ENCODE measurements around the gene RANBP9.

The RANBP9 gene

DNA sequence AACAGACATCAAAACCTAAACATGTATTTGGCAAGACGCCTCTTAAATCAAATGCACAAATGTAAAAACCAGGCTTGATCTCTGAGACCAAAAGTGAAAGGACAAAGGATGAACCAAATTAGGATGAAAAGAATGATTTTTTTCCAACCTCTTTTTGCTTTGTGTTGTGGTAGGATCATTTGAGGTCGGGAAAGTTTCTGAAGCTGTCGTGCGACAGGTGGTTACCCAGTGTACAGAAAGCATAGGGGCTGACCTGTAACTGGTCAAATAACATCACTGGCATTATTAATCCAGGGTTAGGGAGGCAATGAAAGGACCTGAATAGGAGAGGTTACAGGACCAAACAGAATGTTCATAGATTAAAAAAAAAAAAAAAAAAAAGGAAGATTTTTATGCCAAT, 114.6 kb downstream of the RANBP9 start:
- TF ChIP-seq, protein P1, sequence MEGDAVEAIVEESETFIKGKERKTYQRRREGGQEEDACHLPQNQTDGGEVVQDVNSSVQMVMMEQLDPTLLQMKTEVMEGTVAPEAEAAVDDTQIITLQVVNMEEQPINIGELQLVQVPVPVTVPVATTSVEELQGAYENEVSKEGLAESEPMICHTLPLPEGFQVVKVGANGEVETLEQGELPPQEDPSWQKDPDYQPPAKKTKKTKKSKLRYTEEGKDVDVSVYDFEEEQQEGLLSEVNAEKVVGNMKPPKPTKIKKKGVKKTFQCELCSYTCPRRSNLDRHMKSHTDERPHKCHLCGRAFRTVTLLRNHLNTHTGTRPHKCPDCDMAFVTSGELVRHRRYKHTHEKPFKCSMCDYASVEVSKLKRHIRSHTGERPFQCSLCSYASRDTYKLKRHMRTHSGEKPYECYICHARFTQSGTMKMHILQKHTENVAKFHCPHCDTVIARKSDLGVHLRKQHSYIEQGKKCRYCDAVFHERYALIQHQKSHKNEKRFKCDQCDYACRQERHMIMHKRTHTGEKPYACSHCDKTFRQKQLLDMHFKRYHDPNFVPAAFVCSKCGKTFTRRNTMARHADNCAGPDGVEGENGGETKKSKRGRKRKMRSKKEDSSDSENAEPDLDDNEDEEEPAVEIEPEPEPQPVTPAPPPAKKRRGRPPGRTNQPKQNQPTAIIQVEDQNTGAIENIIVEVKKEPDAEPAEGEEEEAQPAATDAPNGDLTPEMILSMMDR (IDR thresholded peaks at IDR 0.05; ENCODE audit: low read depth, low read length, missing control alignments), result no peak
- H3K4me3 ChIP-seq (ENCODE audit: low read depth, low read length), result no peak overlapping the region
- no peak for DNase-seq (ENCODE audit: low read depth)

DNA sequence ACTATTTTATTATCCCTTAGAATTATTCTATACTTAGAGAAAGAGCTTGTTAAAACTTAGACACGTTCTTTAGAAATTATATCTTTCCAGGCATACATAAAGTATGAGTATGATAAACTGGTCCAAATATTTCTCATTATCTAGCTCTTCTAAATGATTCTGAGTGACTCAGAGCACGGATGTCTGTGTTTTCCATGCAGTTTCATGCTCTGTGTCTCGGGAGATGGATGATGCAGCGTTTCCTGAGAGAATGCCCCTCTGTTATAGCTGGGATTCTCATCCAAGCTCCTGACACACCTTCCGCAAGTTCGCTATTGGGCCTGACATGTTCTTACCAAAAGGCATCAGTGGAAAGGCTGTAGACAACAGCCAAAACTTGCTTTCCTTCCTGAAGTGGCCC, 117.9 kb downstream of the RANBP9 start:
- H3K4me3 ChIP-seq (ENCODE audit: low read depth, low read length), result no peak overlapping the region
- TF ChIP-seq, protein P1 (IDR thresholded peaks at IDR 0.05; ENCODE audit: low read depth, low read length, missing control alignments), result no peak
- DNase-seq (ENCODE audit: low read depth), result no peak

DNA sequence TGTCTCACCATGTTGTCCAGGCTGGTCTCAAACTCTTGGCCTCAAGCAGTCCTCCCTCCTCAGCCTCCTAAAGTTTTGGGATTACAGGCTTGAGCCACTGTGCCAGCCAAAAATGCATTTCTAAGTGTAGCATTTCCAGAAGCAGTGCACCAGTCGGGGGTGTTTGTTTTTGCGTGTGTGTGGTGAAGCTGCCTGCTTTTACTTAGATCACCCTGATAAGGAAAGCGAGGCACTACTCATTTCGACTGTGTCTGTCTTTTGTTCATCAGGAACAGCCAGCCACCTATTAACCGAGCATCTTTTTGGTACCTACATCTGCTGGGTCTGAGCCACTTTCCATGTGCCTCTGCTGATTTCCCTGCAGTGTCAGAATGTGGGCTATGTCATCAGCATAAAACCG, 118.5 kb downstream of the RANBP9 start:
- H3K4me3 ChIP-seq (ENCODE audit: low read depth, low read length), result no peak overlapping the region
- TF ChIP-seq, protein P1 (IDR thresholded peaks at IDR 0.05; ENCODE audit: low read depth, low read length, missing control alignments), result no peak
- DNase-seq (ENCODE audit: low read depth), result no peak

DNA sequence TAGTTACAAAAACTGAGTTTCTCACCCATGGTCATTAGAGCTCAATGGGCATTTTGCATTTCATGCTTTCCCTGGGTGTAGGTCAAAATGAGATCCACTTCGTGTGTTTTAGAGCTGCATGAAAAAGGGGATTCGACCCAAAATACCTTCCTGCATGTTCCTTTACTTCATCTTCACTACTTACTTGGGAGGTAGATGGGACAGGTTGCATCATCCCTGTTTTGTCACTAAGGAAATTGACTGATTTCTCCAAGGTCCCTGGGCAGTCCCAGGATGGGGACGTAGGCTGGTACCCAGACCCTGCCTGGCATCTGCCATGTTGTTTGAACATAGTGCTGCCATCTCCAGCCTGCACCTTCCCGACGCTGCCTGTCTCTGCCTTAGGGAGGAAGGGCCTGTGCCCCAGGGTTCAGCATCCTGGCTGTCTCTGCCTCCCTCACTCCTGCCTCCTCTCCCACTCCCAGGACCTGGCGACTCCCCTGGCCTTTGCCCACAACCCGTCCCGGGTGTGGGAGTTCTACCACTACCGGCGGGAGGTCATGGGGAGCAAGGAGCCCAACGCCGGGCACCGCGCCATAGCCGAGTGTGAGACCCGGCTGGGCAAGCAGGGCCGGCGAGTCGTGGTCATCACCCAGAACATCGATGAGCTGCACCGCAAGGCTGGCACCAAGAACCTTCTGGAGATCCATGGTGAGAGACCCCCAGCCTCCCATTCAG, 120.3 kb downstream of the RANBP9 start:
- H3K4me3 ChIP-seq (ENCODE audit: low read depth, low read length), result no peak overlapping the region
- TF ChIP-seq, protein P1 (IDR thresholded peaks at IDR 0.05; ENCODE audit: low read depth, low read length, missing control alignments), result no peak
- DNase-seq (ENCODE audit: low read depth), result no peak

DNA sequence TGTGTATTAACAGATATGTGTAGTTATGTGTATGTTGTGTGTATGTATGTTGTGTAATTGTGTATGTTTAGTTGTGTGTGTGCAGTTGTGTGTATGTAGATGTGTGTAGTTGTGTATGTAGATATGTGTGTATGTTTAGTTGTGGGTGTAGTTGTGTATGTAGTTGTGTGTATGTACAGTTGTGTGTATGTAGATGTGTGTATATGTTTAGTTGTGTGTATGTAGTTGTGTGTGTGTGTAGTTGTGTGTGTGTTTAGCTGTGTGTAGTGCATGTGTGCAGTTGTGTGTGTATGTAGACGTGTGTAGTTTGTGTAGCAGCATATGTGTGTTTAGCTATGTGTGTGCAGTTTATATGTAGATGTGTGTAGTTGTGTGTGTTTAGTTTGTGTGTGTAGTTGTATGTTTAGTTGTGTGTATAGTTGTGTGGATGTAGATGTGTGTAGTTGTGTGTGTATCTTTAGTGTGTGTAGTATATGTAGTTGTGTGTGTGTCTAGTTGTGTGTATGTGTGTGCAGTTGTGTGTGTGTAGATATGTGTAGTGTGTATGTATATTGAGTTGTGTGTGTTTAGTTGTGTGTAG, 121.0 kb downstream of the RANBP9 start:
- TF ChIP-seq, protein P1 (IDR thresholded peaks at IDR 0.05; ENCODE audit: low read depth, low read length, missing control alignments), result no peak
- H3K4me3 ChIP-seq (ENCODE audit: low read depth, low read length), result no peak overlapping the region
- no peak for DNase-seq (ENCODE audit: low read depth)

DNA sequence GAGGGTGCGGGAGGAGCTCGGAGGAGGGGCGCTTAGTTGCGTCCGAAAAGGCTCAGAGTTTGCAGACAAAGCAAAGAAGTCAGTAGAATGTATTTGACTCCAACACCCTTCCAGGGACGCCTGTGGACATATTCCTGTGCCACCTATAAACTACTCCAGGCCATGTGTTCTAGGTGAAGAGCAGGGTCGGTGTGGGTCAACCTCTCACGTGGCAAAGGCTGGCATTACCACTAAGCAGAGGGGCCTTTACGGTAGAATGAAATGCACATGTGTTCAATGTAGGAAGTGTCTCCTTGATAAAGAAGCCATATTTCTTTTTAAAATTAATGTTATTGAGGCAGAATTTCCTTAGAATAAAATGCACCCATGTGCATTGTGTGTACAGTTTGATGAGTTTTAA, 121.8 kb downstream of the RANBP9 start:
- TF ChIP-seq, protein P1 (IDR thresholded peaks at IDR 0.05; ENCODE audit: low read depth, low read length, missing control alignments), result no peak
- no peak for DNase-seq (ENCODE audit: low read depth)

More for the DNA sequence above, 121.8 kb downstream of the RANBP9 start:
- H3K4me3 ChIP-seq (ENCODE audit: low read depth, low read length), result no peak overlapping the region

Measured in GM12864 (cell line).